HCT116 (cell line): ENCODE results near the gene DIPK1A. TPM values are rescaled to one million over a fixed set of nuclear protein-coding genes. Genes with fewer than 3 reads are reported as not detected.

Experiments used
- ATAC-seq: fragments of 200-7000 bp; cut with Tn5 transposase; 2 replicates; pipeline ENCODE4 v1.9.1; 2020; ENCODE audit warnings: mild to moderate bottlenecking, moderate library complexity
- BruUV-seq: library from RNA; stranded (reverse); fragments of 400-500 nt; replicated peaks from 2 replicates; lab custom pipeline; 2021; lab: Mats Ljungman, UMichigan
- CTCF ChIA-PET: fragments of 300-600 bp; sonication (Branson Sonifier 250); formaldehyde crosslinking; loops from one replicate; lab custom pipeline; 2021; ENCODE audit warnings: antibody characterized with exemption; lab: Charles Lee
- POLR2A ChIA-PET: fragments of 300-600, 350-600 bp; sonication (Branson Sonifier 250); formaldehyde crosslinking; loops from one replicate; lab custom pipeline; 2021; ENCODE audit warnings: antibody characterized with exemption; lab: Charles Lee
- RAD21 ChIA-PET, 2 experiments: fragments of 300-600 bp; sonication (Branson Sonifier 250); formaldehyde crosslinking; loops; one replicate each; lab custom pipeline; 2023; ENCODE audit warnings: low total read pairs in 2 of 2; ENCODE audit not compliant: uncharacterized antibody in 2 of 2, unreplicated experiment in 2 of 2, low non-redundant PET in 1 of 2; lab: Charles Lee
- DNase-seq: peaks from one replicate; pipeline ENCODE4 v3.0.0-alpha.2; 2010; ENCODE audit warnings: low read depth, low spot score
- H2AFZ ChIP-seq: fragments of 200-600 bp; shearing (Covaris generic), sonication (generic); 2 replicates; pipeline ENCODE4 v1.6.1; 2017; ENCODE audit warnings: low read depth, mixed run types, mixed read lengths, antibody characterized with exemption, low read length; ENCODE audit not compliant: poor library complexity, severe bottlenecking
- H3K27ac ChIP-seq: 2 replicates; pipeline ENCODE4 v1.5.1; 2012; ENCODE audit warnings: low read depth, low read length
- H3K27me3 ChIP-seq: fragments of 200-600 bp; sonication (generic); 2 replicates; pipeline ENCODE4 v1.6.1; 2016; ENCODE audit warnings: mixed run types, low read length, mixed read lengths; ENCODE audit not compliant: insufficient read depth
- H3K36me3 ChIP-seq, 2 experiments: fragments of 200-500 bp in 1 of 2; fragments of 200-600 bp in 1 of 2; sonication (Bioruptor generic) in 1 of 2; sonication (generic) in 1 of 2; 2 replicates each; pipeline versions ENCODE4 v1.5.1 to v1.6.1; 2014 to 2016; ENCODE audit warnings: low read length in 2 of 2, inconsistent platforms in 1 of 2, mixed read lengths in 1 of 2, mixed run types in 1 of 2; ENCODE audit not compliant: insufficient read depth in 2 of 2, control insufficient read depth in 1 of 2
- H3K4me1 ChIP-seq, 2 experiments: fragments of 200-600 bp in 1 of 2; sonication (generic) in 1 of 2; 2 replicates each; pipeline versions ENCODE4 v1.5.1 to v1.6.1; 2012 to 2017; ENCODE audit warnings: low read length in 2 of 2, inconsistent platforms in 1 of 2, mild to moderate bottlenecking in 1 of 2, mixed read lengths in 1 of 2, mixed run types in 1 of 2, moderate library complexity in 1 of 2; ENCODE audit not compliant: insufficient read depth in 2 of 2, control insufficient read depth in 1 of 2
- H3K4me2 ChIP-seq: fragments of 200-600 bp; sonication (generic); 2 replicates; pipeline ENCODE4 v1.6.1; 2017; ENCODE audit warnings: mixed run types, low read length, mixed read lengths
- H3K4me3 ChIP-seq, 2 experiments: fragments of 200-600 bp in 1 of 2; sonication (generic) in 1 of 2; replicated peaks in 1 of 2; 2 replicates each; pipeline ENCODE4 v1.5.1; 2011 to 2016; ENCODE audit warnings: low read length in 2 of 2, control low read depth in 1 of 2, low read depth in 1 of 2, mild to moderate bottlenecking in 1 of 2, mixed read lengths in 1 of 2, mixed run types in 1 of 2
- H3K79me2 ChIP-seq: fragments of 200-600 bp; sonication (generic); 2 replicates; pipeline ENCODE4 v1.6.1; 2017; ENCODE audit warnings: mild to moderate bottlenecking, mixed run types, low read length, moderate library complexity, mixed read lengths; ENCODE audit not compliant: insufficient read depth
- H3K9ac ChIP-seq: fragments of 200-600 bp; sonication (generic); 2 replicates; pipeline ENCODE4 v1.6.1; 2016; ENCODE audit warnings: low read length, mixed read lengths
- H3K9me2 ChIP-seq: fragments of 200-600 bp; sonication (generic), shearing (Covaris generic); 2 replicates; pipeline ENCODE4 v1.6.1; 2017; ENCODE audit warnings: mixed run types, mild to moderate bottlenecking, moderate library complexity; ENCODE audit not compliant: insufficient read depth
- H3K9me3 ChIP-seq, 2 experiments: fragments of 200-500 bp in 1 of 2; fragments of 200-600 bp in 1 of 2; sonication (Bioruptor generic) in 1 of 2; sonication (generic) in 1 of 2; 2 replicates each; pipeline ENCODE4 v1.6.1; 2014 to 2017; ENCODE audit warnings: low read length in 2 of 2, mixed read lengths in 2 of 2, inconsistent platforms in 1 of 2, low read depth in 1 of 2, mild to moderate bottlenecking in 1 of 2, mixed run types in 1 of 2, moderate library complexity in 1 of 2; ENCODE audit not compliant: control insufficient read depth in 1 of 2, insufficient read depth in 1 of 2
- H4K20me1 ChIP-seq: fragments of 200-600 bp; sonication (generic), shearing (Covaris generic); 2 replicates; pipeline ENCODE4 v1.6.1; 2017; ENCODE audit warnings: mixed run types, mild to moderate bottlenecking, moderate library complexity; ENCODE audit not compliant: insufficient read depth
- CEBPB ChIP-seq: IDR thresholded peaks from 2 replicates; pipeline ENCODE4 v1.6.1; 2012; ENCODE audit warnings: low read depth
- EGR1 ChIP-seq: IDR thresholded peaks from 2 replicates; pipeline ENCODE4 v1.6.1; 2012; ENCODE audit warnings: low read depth
- ELF1 ChIP-seq: IDR thresholded peaks from 2 replicates; pipeline ENCODE4 v1.6.1; 2012; ENCODE audit warnings: low read depth, borderline replicate concordance
- JUND ChIP-seq: IDR thresholded peaks from 2 replicates; pipeline ENCODE4 v1.6.1; 2012
- RAD21 ChIP-seq: IDR thresholded peaks from 2 replicates; pipeline ENCODE4 v1.6.1; 2012; ENCODE audit warnings: low read depth, mild to moderate bottlenecking
- SP1 ChIP-seq: IDR thresholded peaks from 2 replicates; pipeline ENCODE4 v1.6.1; 2012; ENCODE audit warnings: low read depth
- TCF7L2 ChIP-seq: IDR thresholded peaks from 2 replicates; pipeline ENCODE4 v1.7.0; 2011; ENCODE audit warnings: borderline replicate concordance, inconsistent platforms; ENCODE audit not compliant: insufficient read depth, insufficient read length; ENCODE audit errors: extremely low read depth
- YY1 ChIP-seq: IDR thresholded peaks from 2 replicates; pipeline ENCODE4 v1.6.1; 2011; ENCODE audit warnings: low read length, low read depth, moderate library complexity, mild to moderate bottlenecking; ENCODE audit not compliant: insufficient replicate concordance; ENCODE audit errors: extremely low read depth
- ZFX ChIP-seq: fragments of 450-650 bp; IDR thresholded peaks from 2 replicates; pipeline ENCODE4 v1.6.1; 2017
- intact Hi-C: fragments of 100-400 bp; cut with micrococcal nuclease; formaldehyde crosslinking; loops from 2 replicates; pipeline ENCODE4 v1.10.0; 2022
- total RNA-seq: library from RNA; stranded (reverse); gene quantifications from one replicate; pipeline ENCODE4 v1.2.1, GENCODE V29; 2021; ENCODE audit not compliant: unreplicated experiment

The DIPK1A gene
- total RNA-seq, 1 experiment from 2014 or later = 4.3 TPM

GRCh38 chr1:92797961-92798360 lies 163.3 kb downstream of the DIPK1A start:
- no peak overlapping the region for H3K27ac ChIP-seq
- ATAC-seq (no peak), DNase-seq (no peak)
- H2AFZ ChIP-seq = no peak overlapping the region
- no peaks in the 10 kb centered on the region for H3K79me2 ChIP-seq
- H3K36me3 ChIP-seq = no peaks in the 10 kb centered on the region
- H3K4me1 ChIP-seq = no peaks in the 10 kb centered on the region
- H3K4me2 ChIP-seq = no peak overlapping the region
- H3K27me3 ChIP-seq = no peaks in the 10 kb centered on the region
- no peaks in the 10 kb centered on the region for H3K9me3 ChIP-seq
- CTCF ChIA-PET = no interaction called here
- no peaks in the 10 kb centered on the region for H3K9me2 ChIP-seq
- intact Hi-C loops = no loop called here
- POLR2A ChIA-PET = no interaction called here
- RAD21 ChIA-PET = no interaction called here
- H3K9ac ChIP-seq = no peak overlapping the region
- no peaks in the 10 kb centered on the region for H4K20me1 ChIP-seq
- no TSS peak for BruUV-seq
- no peak overlapping the region for H3K4me3 ChIP-seq
- TF ChIP-seq ZFX (no peak), RAD21 (no peak), EGR1 (no peak), YY1 (no peak)

- no peaks in the 10 kb centered on the region for H3K4me1 ChIP-seq
- no peak overlapping the region for H3K4me2 ChIP-seq
- no peak overlapping the region for H3K4me3 ChIP-seq
- H3K36me3 ChIP-seq = no peaks in the 10 kb centered on the region
- no peaks in the 10 kb centered on the region for H4K20me1 ChIP-seq
- no peaks in the 10 kb centered on the region for H3K9me2 ChIP-seq
- ATAC-seq = no peak
- intact Hi-C loops = no loop called here
- no peaks in the 10 kb centered on the region for H3K27me3 ChIP-seq
- H3K9me3 ChIP-seq = no peaks in the 10 kb centered on the region
- no peak overlapping the region for H2AFZ ChIP-seq
- RAD21 ChIA-PET = no interaction called here
- no peak for TF ChIP-seq CEBPB
- TF ChIP-seq ELF1 = no peak
- TF ChIP-seq JUND = no peak
- TF ChIP-seq YY1 = no peak
- TF ChIP-seq TCF7L2 = no peak
- TF ChIP-seq RAD21 = no peak
- no peak for TF ChIP-seq ZFX
- TF ChIP-seq SP1 = no peak
- TF ChIP-seq, all 23 proteins: peak for 0
- BruUV-seq = no TSS peak
- H3K9ac ChIP-seq = no peak overlapping the region
- no peaks in the 10 kb centered on the region for H3K79me2 ChIP-seq
- POLR2A ChIA-PET = no interaction called here
- CTCF ChIA-PET = interaction anchor here (0.9 kb wide), 1 partner anchor 13 kb away, joined by 3 read pairs; the partner anchor contains the start of gene EVI5
- H3K27ac ChIP-seq = no peak overlapping the region
- DNase-seq = no peak
Observed at GRCh38 chr1:92797297-92797696, 164.0 kb downstream of the DIPK1A start.
